ENCODE results near the gene CLDN1.
"Not testable (repeated sequence)": the region's sequence is repeated elsewhere in the genome, so short reads cannot be mapped to it uniquely, and the experiment has no call there.

Gene CLDN1

DNA sequence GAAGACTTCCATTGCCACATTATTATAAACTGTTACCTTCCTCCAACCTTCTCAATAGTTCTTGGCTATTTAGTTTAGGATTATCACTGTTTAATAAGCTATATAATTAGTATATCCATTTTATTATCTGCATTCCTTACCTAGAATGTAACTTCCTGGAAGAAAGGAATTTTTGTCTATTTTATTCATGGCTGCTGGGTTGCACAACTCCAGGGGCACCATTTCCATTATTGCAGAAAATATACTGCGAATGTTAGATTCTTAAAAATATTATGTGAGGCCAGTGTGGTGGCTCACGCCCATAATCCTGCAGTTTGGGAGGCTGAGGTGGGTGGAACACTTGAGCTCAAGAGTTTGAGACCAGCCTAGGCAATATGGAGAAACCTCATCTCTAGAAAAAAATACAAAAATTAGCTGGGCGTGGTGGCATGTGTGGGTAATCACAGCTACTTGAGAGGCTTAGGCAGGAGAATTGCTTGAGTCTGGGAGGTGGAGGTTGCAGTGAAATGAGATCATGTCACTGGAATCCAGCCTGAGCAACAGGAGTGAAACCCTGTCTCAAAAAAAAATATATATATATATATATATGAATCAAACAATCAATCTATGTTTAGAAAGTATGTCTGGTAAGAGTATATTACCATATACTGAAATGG lies 19.9 kb downstream of the CLDN1 start:
- peak overlapping the region; percentile 95 for H3K27ac ChIP-seq
- peak; percentile 66 for DNase-seq (ENCODE audit: low read depth, low spot score)

DNA sequence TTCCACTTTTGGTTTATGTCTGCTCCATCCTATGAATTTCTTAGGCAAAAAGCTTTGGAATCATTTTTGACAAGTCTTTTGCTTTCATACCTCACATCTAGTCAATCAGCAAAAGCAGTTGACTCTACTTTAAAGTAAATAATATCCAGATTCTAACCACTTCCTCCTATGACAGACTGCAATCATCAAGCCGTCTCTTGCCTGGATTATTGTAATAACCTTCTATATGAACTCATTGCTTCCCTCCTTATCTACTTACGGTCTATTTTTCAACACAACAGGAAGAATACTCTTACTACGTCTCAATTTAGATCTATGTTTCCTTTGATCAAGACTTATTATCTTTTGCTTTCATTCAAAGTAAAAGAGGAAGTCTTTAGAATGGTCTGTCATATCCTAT lies 20.7 kb downstream of the CLDN1 start:
- no peak for DNase-seq (ENCODE audit: low read depth, low spot score)
- H3K27ac ChIP-seq: peak overlapping the region; percentile 95

GRCh38 chr3:190299969-190300368 lies 22.3 kb downstream of the CLDN1 start:
- H3K27ac ChIP-seq: peak overlapping the region; percentile 95
- DNase-seq (ENCODE audit: low read depth, low spot score): no peak

- DNase-seq (ENCODE audit: low read depth, low spot score): no peak
- no peak overlapping the region for H3K27ac ChIP-seq
Observed at GRCh38 chr3:190294030-190294429, 28.2 kb downstream of the CLDN1 start.

DNA sequence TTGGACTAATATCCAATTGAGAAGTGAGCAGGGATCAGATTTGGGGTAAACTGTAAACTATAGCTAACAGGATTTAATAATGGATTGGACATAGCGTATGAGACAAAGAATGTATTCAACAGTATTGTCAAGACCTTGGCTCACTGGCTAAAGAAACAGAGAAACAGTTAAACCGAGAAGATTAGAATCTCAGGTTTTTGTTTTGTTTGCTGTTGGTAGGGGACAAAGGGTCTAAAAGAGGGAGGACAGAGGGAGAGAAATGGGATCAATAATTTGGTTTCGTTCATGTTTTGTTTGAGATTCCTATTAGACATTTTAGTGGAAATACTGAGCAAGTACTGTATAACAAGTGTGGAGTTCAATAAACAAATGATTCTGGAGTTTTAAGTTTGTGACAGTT lies 28.6 kb downstream of the CLDN1 start:
- no peak for DNase-seq (ENCODE audit: low read depth, low spot score)

GRCh38 chr3:190291994-190292584 lies 30.2 kb downstream of the CLDN1 start:
- DNase-seq (ENCODE audit: low read depth, low spot score): no peak
- no peak overlapping the region for H3K27ac ChIP-seq

More for the DNA sequence above, 28.6 kb downstream of the CLDN1 start:
- H3K27ac ChIP-seq: no peak overlapping the region

GRCh38 chr3:190289989-190290388 lies 32.3 kb downstream of the CLDN1 start:
- DNase-seq (ENCODE audit: low read depth, low spot score): no peak
- no peak overlapping the region for H3K27ac ChIP-seq

- DNase-seq (ENCODE audit: low read depth, low spot score): no peak
- peak overlapping the region; percentile 1 for H3K27ac ChIP-seq
Observed at GRCh38 chr3:190288836-190289235, 33.4 kb downstream of the CLDN1 start.

GRCh38 chr3:190286014-190286413 lies 36.2 kb downstream of the CLDN1 start:
- no peak for DNase-seq (ENCODE audit: low read depth, low spot score)
- no peak overlapping the region for H3K27ac ChIP-seq

- DNase-seq (ENCODE audit: low read depth, low spot score): no peak
- H3K27ac ChIP-seq: no peak overlapping the region
Observed at GRCh38 chr3:190281308-190282051, 40.8 kb downstream of the CLDN1 start.

GRCh38 chr3:190279690-190280089 lies 42.6 kb downstream of the CLDN1 start:
- no peak for DNase-seq (ENCODE audit: low read depth, low spot score)

GRCh38 chr3:190272747-190273146 lies 49.5 kb downstream of the CLDN1 start:
- no peak for DNase-seq (ENCODE audit: low read depth, low spot score)
- no peak overlapping the region for H3K27ac ChIP-seq

More at GRCh38 chr3:190279690-190280089, 42.6 kb downstream of the CLDN1 start:
- no peak overlapping the region for H3K27ac ChIP-seq

- no peak for DNase-seq (ENCODE audit: low read depth, low spot score)
- H3K27ac ChIP-seq: no peak overlapping the region
Observed at GRCh38 chr3:190269101-190269500, 53.1 kb downstream of the CLDN1 start.

DNA sequence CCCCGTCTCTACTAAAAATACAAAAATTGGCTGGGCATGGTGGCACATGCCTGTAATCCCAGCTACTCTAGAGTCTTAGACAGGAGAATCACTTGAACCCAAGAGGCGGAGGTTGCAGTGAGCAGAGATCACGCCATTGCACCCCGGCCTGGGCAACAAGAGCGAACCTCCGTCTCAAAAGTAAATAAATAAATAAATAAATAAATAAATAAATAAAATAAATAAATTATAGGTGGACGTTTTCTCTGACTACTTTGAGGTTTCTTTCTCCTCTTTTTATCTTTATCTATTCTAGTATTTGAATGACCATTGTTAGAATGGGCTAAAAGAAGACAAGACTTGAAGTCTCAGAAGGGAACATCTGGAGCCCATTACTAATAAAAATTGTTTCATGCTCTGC lies 54.8 kb downstream of the CLDN1 start:
- not testable (repeated sequence) for H3K27ac ChIP-seq; DNase-seq (ENCODE audit: low read depth, low spot score)

DNA sequence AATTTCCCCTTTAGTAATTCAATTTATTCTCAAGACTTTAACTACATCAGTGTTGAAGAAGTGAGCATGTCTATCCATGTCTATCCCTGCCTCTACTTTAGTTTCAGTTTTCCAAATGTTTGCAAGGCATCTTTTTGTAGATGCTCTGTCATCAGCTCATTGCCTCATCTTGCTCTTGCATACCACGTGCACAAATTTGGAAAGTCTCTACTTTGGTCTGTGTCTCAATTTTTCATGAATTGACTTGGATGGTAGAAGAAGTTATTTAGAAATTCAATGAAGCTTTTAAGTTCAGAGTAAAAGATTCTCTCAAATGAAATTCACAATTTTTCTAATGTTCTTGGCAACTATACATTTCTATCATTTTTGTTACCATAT lies 55.3 kb downstream of the CLDN1 start:
- DNase-seq (ENCODE audit: low read depth, low spot score): no peak
- H3K27ac ChIP-seq: peak overlapping the region; percentile 86

- no peak for DNase-seq (ENCODE audit: low read depth, low spot score)
- H3K27ac ChIP-seq: peak overlapping the region; percentile 86
Observed at GRCh38 chr3:190266265-190266912, 55.9 kb downstream of the CLDN1 start.

DNA sequence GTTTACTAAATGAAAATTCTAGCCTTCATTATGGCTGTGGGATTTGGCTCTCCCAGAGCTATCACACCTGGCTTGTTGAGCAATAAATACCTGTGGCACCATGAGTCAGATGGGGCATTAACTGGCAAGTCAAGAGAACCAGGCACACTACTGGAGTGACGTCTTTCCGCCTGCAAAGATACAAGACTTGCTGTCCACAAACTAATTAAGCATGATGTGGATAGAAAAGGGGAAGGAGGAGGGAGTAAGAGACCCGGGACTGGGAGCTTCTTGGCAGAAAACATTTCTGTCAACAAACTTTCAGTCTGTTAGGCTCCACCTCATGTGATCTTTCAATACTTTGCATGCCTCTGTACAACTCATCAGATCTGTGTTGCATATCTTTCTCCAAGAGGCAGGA lies 56.5 kb downstream of the CLDN1 start:
- peak overlapping the region; percentile 86 for H3K27ac ChIP-seq
- peak; percentile 99 for DNase-seq (ENCODE audit: low read depth, low spot score)

DNA sequence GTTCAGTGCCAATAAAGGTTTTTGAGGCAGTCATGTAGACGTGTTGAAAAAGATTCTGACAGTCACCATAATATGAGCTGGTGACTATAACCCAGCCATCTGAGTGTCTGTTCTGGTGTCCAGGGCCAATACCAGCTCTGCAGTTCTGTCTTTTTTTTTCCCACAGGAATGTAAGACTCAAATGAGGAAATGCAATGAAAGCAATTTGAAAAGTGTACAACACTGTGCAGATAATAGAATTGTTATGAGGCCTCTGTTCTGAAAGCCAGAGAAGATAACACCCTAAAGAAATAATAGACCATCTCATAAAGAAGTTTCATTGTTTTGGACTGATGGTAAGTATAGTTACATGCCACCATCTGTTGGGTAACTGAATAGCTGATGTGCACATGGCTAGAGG lies 57.1 kb downstream of the CLDN1 start:
- peak overlapping the region; percentile 86 for H3K27ac ChIP-seq
- DNase-seq (ENCODE audit: low read depth, low spot score): no peak

DNA sequence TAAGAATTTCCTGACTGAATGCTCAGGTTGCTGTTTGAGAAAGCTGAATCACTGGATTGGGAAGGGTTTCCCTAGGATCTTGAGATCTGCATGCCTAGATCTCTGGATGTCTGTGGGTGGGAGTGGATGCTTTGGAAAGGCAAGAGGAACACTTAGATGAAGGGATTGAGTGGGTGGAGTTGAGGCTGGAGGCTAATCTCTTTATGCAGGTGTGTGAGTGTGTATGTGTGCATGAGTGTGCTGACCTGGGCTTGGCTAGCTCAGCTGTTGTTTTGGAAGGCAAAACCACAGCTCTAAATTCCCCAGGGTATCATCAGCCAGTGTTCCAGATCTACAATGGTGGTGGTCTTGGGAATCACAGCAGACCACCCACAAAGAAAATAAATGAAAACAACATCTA lies 60.5 kb downstream of the CLDN1 start:
- DNase-seq (ENCODE audit: low read depth, low spot score): peak; percentile 33
- no peak overlapping the region for H3K27ac ChIP-seq

GRCh38 chr3:190261015-190261414 lies 61.2 kb downstream of the CLDN1 start:
- H3K27ac ChIP-seq: no peak overlapping the region
- DNase-seq (ENCODE audit: low read depth, low spot score): no peak

DNA sequence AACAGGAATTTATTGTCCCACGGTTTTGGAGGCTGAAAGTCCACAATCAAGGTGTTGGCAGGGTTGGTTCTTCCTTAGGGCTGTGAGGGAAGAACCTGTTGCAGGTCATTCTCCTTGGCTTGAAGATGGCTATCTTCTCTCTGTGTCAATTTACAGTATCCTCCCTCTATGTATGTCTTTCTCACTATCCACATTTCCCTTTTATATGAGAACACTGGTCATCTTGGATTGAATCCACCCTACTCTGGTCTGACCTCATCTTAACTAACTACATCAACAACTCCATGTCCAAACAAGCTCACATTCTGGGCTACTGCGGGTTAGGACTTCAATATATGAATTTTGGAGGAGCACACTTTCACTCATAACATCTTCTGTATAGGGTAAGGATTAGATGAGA lies 61.9 kb downstream of the CLDN1 start:
- no peak for DNase-seq (ENCODE audit: low read depth, low spot score)
- no peak overlapping the region for H3K27ac ChIP-seq

Data from epithelial cell of prostate (primary cell).